GM10248 (cell line): ENCODE data around the gene MEFV.
"Not testable (repeated sequence)": the region's sequence is repeated elsewhere in the genome, so short reads cannot be mapped to it uniquely, and the experiment has no call there.

Source experiments
- CTCF ChIA-PET: fragments of 300-600 bp; sonication (Branson Sonifier 250); formaldehyde crosslinking; extraction: SDS; loops from one replicate; lab custom pipeline; 2021; ENCODE audit warnings: antibody characterized with exemption; lab: Yijun Ruan, JAX
- POLR2A ChIA-PET: fragments of 350-650 bp; sonication (Branson Sonifier 250); formaldehyde crosslinking; extraction: SDS; loops from one replicate; lab custom pipeline; 2020; ENCODE audit warnings: antibody characterized with exemption; lab: Yijun Ruan, JAX
- DNase-seq: peaks from one replicate; pipeline ENCODE4 v3.0.0; 2012; ENCODE audit errors: extremely low spot score
- TF ChIP-seq, protein P1 (sequence below): IDR thresholded peaks from 2 replicates; pipeline ENCODE4 v1.5.1; 2012; ENCODE audit warnings: mild to moderate bottlenecking, low read depth; ENCODE audit errors: extremely low read depth, missing control alignments, control extremely low read depth

MEFV gene

DNA sequence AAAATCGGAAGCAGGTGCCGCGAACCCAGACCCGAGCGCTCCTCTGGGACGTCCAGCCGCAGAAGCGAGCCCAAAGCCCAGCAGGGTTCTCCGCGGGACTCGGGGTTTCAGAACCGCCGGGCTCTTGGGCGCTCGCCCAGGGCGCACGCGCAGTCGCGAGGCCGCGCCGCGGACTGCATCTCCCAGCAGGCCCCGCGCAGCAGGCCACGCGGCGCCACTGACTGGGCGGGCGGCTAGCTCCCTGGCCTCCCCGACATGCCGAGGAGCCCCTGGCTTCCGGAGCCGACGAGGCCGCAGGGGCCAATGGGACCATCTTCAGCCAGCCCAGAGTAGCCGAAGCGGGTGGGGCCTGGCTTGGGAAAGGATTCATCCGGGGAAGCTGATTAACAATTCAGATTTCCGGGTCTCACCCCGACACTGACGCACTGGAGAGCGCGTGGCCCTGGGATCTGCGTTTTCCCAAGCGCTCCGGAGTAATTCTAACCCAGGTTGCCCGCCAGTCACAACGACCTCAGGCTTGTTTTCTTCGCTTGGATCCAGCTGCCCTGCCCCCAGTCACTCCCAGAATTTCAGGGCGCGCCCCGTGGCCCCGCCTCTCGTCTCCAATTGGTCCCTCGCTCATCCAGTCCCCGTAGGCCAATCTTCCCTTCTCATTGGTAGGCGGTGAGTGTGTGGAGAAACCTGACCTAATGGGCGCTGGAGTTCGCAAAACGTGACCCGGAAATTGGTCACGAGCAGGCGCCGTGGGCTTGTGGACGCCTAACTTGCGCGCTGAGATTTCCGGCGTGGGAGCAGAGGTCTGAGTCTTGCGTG lies 26.5 kb upstream of the MEFV start, which contains the start of gene ZNF263:
Gene ZNF263, plus strand, starts transcription at position 762 of the 813 bp plus-strand sequence. CDS start 328 bp downstream, outside the sequence.
- peak; percentile 97 for DNase-seq
- CTCF ChIA-PET: interaction anchor here (1.3 to 3.5 kb wide), 4 partner anchors 9 to 119 kb away, joined by 3 to 11 read pairs (median 5); partner anchors contain the start of gene ZNF174
- POLR2A ChIA-PET: interaction anchor here (1.0 to 1.5 kb wide), 4 partner anchors 9 to 161 kb away, joined by 3 to 8 read pairs (median 4); partner anchors contain the start of genes NAA60 and ZNF597
- TF ChIP-seq, protein P1, sequence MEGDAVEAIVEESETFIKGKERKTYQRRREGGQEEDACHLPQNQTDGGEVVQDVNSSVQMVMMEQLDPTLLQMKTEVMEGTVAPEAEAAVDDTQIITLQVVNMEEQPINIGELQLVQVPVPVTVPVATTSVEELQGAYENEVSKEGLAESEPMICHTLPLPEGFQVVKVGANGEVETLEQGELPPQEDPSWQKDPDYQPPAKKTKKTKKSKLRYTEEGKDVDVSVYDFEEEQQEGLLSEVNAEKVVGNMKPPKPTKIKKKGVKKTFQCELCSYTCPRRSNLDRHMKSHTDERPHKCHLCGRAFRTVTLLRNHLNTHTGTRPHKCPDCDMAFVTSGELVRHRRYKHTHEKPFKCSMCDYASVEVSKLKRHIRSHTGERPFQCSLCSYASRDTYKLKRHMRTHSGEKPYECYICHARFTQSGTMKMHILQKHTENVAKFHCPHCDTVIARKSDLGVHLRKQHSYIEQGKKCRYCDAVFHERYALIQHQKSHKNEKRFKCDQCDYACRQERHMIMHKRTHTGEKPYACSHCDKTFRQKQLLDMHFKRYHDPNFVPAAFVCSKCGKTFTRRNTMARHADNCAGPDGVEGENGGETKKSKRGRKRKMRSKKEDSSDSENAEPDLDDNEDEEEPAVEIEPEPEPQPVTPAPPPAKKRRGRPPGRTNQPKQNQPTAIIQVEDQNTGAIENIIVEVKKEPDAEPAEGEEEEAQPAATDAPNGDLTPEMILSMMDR: no peak

DNA sequence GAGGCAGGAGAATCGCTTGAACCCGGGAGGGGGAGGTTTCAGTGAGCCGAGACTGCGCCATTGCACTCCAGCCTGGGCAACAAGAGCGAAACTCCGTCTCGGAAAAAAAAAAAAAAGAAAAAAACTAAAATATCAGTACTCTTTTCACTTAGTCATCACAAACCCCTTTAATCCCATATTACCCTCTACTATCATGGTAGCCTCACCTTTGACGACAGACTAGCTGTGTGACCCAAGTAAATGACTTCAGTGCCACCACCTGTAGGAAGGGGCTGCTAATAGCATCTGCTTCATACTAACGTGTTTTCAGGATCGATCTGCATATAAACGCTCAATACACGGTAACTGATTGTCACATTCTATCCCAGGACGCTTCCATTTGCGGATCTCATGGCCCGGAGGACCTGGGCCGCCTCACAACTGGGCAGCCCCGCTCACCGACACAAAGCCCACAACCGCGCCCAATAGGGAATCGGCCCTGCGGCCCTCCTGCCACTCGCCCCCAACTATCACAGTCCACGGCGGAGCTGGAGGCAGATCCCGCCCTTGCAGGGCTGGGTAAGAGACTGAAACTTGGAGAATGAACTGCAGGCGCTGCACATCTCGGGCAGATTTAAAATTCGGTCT lies 25.8 kb upstream of the MEFV start:
- CTCF ChIA-PET: interaction anchor here (1.3 to 3.5 kb wide), 4 partner anchors 10 to 119 kb away, joined by 3 to 11 read pairs (median 5); partner anchors contain the start of gene ZNF174
- TF ChIP-seq, protein P1: no peak
- POLR2A ChIA-PET: interaction anchor here (1.0 to 1.5 kb wide), 4 partner anchors 9 to 161 kb away, joined by 3 to 8 read pairs (median 4); partner anchors contain the start of genes NAA60 and ZNF597
- DNase-seq: no peak

DNA sequence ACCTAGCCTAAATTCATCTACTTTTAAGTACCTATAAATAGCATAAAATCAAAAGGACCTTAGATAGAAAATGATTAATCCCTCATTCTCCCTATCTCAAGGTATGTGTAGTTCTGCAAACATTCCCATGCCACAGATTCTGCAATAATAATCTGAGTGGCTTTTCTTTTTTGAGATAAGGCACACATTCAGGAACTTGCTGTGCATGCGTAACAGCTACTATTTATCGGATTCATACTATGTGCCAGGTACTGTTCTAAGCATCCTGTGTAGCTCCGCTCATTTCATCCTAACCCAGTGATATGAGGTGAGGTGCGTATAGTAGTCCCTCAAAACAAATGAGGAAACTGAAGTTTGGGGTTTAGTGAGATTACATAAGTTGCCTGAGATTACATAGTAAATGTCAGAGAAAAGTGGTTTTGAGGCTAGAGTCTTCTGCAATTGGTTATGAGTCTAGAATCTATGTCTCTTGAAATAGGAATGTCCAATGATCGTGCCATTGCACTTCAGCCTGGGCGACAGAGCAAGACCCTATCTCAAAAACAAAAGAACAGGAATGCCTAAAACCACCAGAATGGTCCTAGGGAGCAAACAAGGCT lies 24.9 kb upstream of the MEFV start:
- CTCF ChIA-PET: no interaction called here
- POLR2A ChIA-PET: no interaction called here
- DNase-seq: no peak
- TF ChIP-seq, protein P1: no peak

- no peak for DNase-seq
- ChIA-PET CTCF (interaction anchor here (0.7 to 1.4 kb wide), 3 partner anchors 9 to 77 kb away, joined by 3 to 9 read pairs (median 3); no protein-coding TSS in a partner anchor), POLR2A (no interaction called here)
- TF ChIP-seq, protein P1: no peak
Observed at GRCh38 chr16:3276679-3277078, 20.2 kb upstream of the MEFV start.

DNA sequence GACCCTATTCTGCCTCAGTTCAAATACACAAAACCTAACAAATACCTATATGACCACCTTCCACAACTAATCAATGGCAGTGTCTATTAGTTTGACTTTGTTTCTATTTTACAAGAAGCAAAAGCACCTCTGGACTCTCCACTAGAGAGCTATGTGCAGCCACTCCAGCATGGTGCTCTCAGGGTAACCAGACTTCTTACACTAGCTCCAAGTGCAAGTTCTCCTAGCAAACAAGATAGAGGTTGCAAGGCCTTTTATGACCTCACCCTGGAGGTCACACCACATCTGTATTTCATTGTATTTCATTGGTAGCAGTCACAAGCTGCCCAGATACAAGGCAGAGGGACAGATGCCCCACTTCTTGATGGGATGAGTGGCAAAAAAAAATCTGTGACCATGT lies 18.5 kb upstream of the MEFV start:
- ChIA-PET POLR2A (interaction anchor here (0.5 kb wide), 1 partner anchor 1489 kb away, joined by 3 read pairs; no protein-coding TSS in a partner anchor), CTCF (no interaction called here)
- TF ChIP-seq, protein P1: no peak
- no peak for DNase-seq

GRCh38 chr16:3274490-3274889 lies 18.1 kb upstream of the MEFV start:
- ChIA-PET POLR2A (interaction anchor here (0.5 kb wide), 1 partner anchor 1490 kb away, joined by 3 read pairs; no protein-coding TSS in a partner anchor), CTCF (no interaction called here)
- TF ChIP-seq, protein P1: no peak
- no peak for DNase-seq

GRCh38 chr16:3271281-3271680 lies 14.8 kb upstream of the MEFV start:
- CTCF ChIA-PET, POLR2A ChIA-PET, DNase-seq: not testable (repeated sequence)

GRCh38 chr16:3270718-3271117 lies 14.3 kb upstream of the MEFV start:
- CTCF ChIA-PET, DNase-seq, POLR2A ChIA-PET: not testable (repeated sequence)
